GM23338 (cell line): ENCODE results near the gene APOBR. TPM values are rescaled to one million over a fixed set of nuclear protein-coding genes. Genes with fewer than 3 reads are reported as not detected.

ENCODE experiments used
- ATAC-seq: fragments of 200-7000 bp; cut with Tn5 transposase; 3 replicates; pipeline ENCODE4 v1.9.1; 2020
- DNase-seq: peaks from one replicate; pipeline ENCODE4 v3.0.0-alpha.2; 2015; ENCODE audit warnings: low spot score
- H2AFZ ChIP-seq: fragments of 200-600 bp; sonication (generic); 2 replicates; pipeline ENCODE4 v1.8.0; 2016; ENCODE audit warnings: antibody characterized with exemption, mild to moderate bottlenecking, moderate library complexity
- H3F3A ChIP-seq: fragments of 200-600 bp; sonication (generic); replicated peaks from 2 replicates; pipeline ENCODE4 v1.8.0; 2017; ENCODE audit warnings: antibody characterized with exemption, mixed run types, low read depth
- H3K27ac ChIP-seq: fragments of 200-600 bp; sonication (generic); 2 replicates; pipeline ENCODE4 v1.6.1; 2016; ENCODE audit warnings: low read depth
- H3K27me3 ChIP-seq: fragments of 200-600 bp; sonication (generic); 2 replicates; pipeline ENCODE4 v1.8.0; 2016; ENCODE audit warnings: mild to moderate bottlenecking, mixed run types, moderate library complexity; ENCODE audit not compliant: insufficient read depth
- H3K36me3 ChIP-seq: fragments of 200-600 bp; sonication (generic); 2 replicates; pipeline ENCODE4 v1.8.0; 2016; ENCODE audit warnings: mild to moderate bottlenecking; ENCODE audit not compliant: insufficient read depth
- H3K4me1 ChIP-seq: fragments of 200-600 bp; sonication (generic); 2 replicates; pipeline ENCODE4 v1.8.0; 2016; ENCODE audit warnings: mild to moderate bottlenecking, moderate library complexity; ENCODE audit not compliant: insufficient read depth
- H3K4me2 ChIP-seq: fragments of 200-600 bp; sonication (generic); 2 replicates; pipeline ENCODE4 v1.7.1; 2017; ENCODE audit warnings: mixed run types
- H3K4me3 ChIP-seq: fragments of 200-600 bp; sonication (generic); 2 replicates; pipeline ENCODE4 v1.6.1; 2016; ENCODE audit warnings: mixed run types
- H3K79me2 ChIP-seq: fragments of 200-600 bp; sonication (generic); replicated peaks from 2 replicates; pipeline ENCODE4 v1.8.0; 2017; ENCODE audit warnings: mild to moderate bottlenecking; ENCODE audit not compliant: insufficient read depth
- H3K9me2 ChIP-seq: fragments of 200-600 bp; sonication (generic); 2 replicates; pipeline ENCODE4 v1.8.0; 2017; ENCODE audit not compliant: insufficient read depth
- H4K20me1 ChIP-seq: fragments of 200-600 bp; sonication (generic); replicated peaks from 2 replicates; pipeline ENCODE4 v1.8.0; 2017; ENCODE audit warnings: mild to moderate bottlenecking; ENCODE audit not compliant: insufficient read depth
- H3K27ac Mint-ChIP-seq: 2 replicates; pipeline ENCODE4 v1.8.0; 2020; ENCODE audit warnings: inconsistent platforms, mild to moderate bottlenecking, moderate library complexity, mixed read lengths
- H3K27me3 Mint-ChIP-seq: 3 replicates; pipeline ENCODE4 v1.8.0; 2022; ENCODE audit warnings: low read depth, mild to moderate bottlenecking, moderate library complexity, mixed read lengths, inconsistent platforms; ENCODE audit not compliant: insufficient read depth, poor library complexity
- H3K36me3 Mint-ChIP-seq: 3 replicates; pipeline ENCODE4 v1.8.0; 2021; ENCODE audit warnings: low read depth, mild to moderate bottlenecking, inconsistent platforms, moderate library complexity, mixed read lengths
- H3K4me1 Mint-ChIP-seq: 3 replicates; pipeline ENCODE4 v1.8.0; 2020; ENCODE audit warnings: mild to moderate bottlenecking, inconsistent platforms, mixed read lengths
- H3K4me3 Mint-ChIP-seq: 3 replicates; pipeline ENCODE4 v1.8.0; 2021; ENCODE audit warnings: moderate library complexity, mild to moderate bottlenecking, inconsistent platforms, mixed read lengths
- H3K9me3 Mint-ChIP-seq: 3 replicates; pipeline ENCODE4 v1.8.0; 2020; ENCODE audit warnings: moderate library complexity, mild to moderate bottlenecking, inconsistent platforms, mixed read lengths
- EZH2phosphoT487 ChIP-seq: fragments of 200-600 bp; sonication (generic); IDR thresholded peaks from one replicate; pipeline ENCODE4 v1.8.1; 2018; ENCODE audit warnings: antibody characterized with exemption; ENCODE audit not compliant: unreplicated experiment
- ZNF331 ChIP-seq: fragments of 250-450 bp; sonication (Bioruptor Pico); IDR thresholded peaks from 2 replicates; pipeline ENCODE4 v1.5.0; 2020; ENCODE audit warnings: low read depth, mild to moderate bottlenecking, moderate library complexity
- polyA plus RNA-seq: library from polyadenylated mRNA; unstranded; fragments of >200 nt; fragmentation: Nextera tagmentation; extraction: Ambion mirVana; gene quantifications from 2 replicates; pipeline ENCODE4 v1.2.1, GENCODE V29; 2016
- total RNA-seq: library from RNA; depleted of rRNA; stranded (reverse); fragments of >200 nt; shearing (Covaris generic); gene quantifications from 2 replicates; pipeline ENCODE4 v1.2.3, GENCODE V29; 2014
- TF ChIP-seq, protein P1 (sequence below): fragments of 250-450 bp; sonication (Bioruptor Pico); IDR thresholded peaks from 2 replicates; pipeline ENCODE4 v1.5.0; 2020; ENCODE audit warnings: mild to moderate bottlenecking, moderate library complexity

APOBR gene
- total and polyA plus RNA-seq, 2 experiments from 2014 or later: 0.07 TPM; not detected in 1

DNA sequence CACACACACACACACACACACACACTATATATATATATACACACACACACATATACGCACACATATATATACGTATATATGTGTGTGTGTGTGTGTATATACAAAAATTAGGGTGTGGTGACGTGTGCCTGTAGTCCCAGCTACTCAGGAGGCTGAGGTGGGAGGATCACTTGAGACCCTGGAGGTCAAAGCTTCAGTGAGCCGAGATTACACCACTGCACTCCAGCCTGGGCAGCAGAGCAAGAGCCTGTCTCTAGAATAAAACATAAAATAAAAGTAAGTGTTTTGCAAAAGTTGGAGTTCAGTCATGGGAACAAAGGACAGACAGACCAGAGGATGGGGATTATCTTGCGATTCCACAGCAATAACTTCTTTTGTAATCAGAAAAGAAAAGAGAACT, 33.5 kb downstream of the APOBR start:
- no peak for DNase-seq
- no peaks in the 10 kb centered on the region for H4K20me1 ChIP-seq
- no peaks in the 10 kb centered on the region for H3K27me3 ChIP-seq
- no peak overlapping the region for H3K4me2 ChIP-seq
- ATAC-seq: no peak
- H3K4me3 ChIP-seq: no peak overlapping the region
- no peak overlapping the region for H3K27ac Mint-ChIP-seq
- peaks cover 4% of the 10 kb centered on the region for H3K4me1 Mint-ChIP-seq
- H2AFZ ChIP-seq: no peak overlapping the region
- H3K79me2 ChIP-seq: no peaks in the 10 kb centered on the region
- peaks cover 14% of the 10 kb centered on the region; the same call in 1 of the 3 replicates for H3K9me3 Mint-ChIP-seq
- H3K27ac ChIP-seq: no peak overlapping the region
- no peak overlapping the region for H3K4me3 Mint-ChIP-seq
- TF ChIP-seq, protein P1, sequence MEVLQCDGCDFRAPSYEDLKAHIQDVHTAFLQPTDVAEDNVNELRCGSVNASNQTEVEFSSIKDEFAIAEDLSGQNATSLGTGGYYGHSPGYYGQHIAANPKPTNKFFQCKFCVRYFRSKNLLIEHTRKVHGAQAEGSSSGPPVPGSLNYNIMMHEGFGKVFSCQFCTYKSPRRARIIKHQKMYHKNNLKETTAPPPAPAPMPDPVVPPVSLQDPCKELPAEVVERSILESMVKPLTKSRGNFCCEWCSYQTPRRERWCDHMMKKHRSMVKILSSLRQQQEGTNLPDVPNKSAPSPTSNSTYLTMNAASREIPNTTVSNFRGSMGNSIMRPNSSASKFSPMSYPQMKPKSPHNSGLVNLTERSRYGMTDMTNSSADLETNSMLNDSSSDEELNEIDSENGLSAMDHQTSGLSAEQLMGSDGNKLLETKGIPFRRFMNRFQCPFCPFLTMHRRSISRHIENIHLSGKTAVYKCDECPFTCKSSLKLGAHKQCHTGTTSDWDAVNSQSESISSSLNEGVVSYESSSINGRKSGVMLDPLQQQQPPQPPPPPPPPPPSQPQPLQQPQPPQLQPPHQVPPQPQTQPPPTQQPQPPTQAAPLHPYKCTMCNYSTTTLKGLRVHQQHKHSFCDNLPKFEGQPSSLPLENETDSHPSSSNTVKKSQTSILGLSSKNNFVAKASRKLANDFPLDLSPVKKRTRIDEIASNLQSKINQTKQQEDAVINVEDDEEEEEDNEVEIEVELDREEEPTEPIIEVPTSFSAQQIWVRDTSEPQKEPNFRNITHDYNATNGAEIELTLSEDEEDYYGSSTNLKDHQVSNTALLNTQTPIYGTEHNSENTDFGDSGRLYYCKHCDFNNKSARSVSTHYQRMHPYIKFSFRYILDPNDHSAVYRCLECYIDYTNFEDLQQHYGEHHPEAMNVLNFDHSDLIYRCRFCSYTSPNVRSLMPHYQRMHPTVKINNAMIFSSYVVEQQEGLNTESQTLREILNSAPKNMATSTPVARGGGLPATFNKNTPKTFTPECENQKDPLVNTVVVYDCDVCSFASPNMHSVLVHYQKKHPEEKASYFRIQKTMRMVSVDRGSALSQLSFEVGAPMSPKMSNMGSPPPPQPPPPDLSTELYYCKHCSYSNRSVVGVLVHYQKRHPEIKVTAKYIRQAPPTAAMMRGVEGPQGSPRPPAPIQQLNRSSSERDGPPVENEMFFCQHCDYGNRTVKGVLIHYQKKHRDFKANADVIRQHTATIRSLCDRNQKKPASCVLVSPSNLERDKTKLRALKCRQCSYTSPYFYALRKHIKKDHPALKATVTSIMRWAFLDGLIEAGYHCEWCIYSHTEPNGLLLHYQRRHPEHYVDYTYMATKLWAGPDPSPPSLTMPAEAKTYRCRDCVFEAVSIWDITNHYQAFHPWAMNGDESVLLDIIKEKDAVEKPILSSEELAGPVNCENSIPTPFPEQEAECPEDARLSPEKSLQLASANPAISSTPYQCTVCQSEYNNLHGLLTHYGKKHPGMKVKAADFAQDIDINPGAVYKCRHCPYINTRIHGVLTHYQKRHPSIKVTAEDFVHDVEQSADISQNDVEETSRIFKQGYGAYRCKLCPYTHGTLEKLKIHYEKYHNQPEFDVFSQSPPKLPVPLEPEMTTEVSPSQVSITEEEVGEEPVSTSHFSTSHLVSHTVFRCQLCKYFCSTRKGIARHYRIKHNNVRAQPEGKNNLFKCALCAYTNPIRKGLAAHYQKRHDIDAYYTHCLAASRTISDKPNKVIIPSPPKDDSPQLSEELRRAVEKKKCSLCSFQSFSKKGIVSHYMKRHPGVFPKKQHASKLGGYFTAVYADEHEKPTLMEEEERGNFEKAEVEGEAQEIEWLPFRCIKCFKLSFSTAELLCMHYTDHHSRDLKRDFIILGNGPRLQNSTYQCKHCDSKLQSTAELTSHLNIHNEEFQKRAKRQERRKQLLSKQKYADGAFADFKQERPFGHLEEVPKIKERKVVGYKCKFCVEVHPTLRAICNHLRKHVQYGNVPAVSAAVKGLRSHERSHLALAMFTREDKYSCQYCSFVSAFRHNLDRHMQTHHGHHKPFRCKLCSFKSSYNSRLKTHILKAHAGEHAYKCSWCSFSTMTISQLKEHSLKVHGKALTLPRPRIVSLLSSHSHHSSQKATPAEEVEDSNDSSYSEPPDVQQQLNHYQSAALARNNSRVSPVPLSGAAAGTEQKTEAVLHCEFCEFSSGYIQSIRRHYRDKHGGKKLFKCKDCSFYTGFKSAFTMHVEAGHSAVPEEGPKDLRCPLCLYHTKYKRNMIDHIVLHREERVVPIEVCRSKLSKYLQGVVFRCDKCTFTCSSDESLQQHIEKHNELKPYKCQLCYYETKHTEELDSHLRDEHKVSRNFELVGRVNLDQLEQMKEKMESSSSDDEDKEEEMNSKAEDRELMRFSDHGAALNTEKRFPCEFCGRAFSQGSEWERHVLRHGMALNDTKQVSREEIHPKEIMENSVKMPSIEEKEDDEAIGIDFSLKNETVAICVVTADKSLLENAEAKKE (CRISPR knock-in tag): no peak
- no peaks in the 10 kb centered on the region; the same call in 1 of the 2 replicates for H3K4me1 ChIP-seq
- H3F3A ChIP-seq: no peaks in the 10 kb centered on the region
- no peaks in the 10 kb centered on the region for H3K9me2 ChIP-seq
- H3K36me3 ChIP-seq: no peaks in the 10 kb centered on the region
- H3K36me3 Mint-ChIP-seq: no peaks in the 10 kb centered on the region
- H3K27me3 Mint-ChIP-seq: peaks cover 2% of the 10 kb centered on the region

DNA sequence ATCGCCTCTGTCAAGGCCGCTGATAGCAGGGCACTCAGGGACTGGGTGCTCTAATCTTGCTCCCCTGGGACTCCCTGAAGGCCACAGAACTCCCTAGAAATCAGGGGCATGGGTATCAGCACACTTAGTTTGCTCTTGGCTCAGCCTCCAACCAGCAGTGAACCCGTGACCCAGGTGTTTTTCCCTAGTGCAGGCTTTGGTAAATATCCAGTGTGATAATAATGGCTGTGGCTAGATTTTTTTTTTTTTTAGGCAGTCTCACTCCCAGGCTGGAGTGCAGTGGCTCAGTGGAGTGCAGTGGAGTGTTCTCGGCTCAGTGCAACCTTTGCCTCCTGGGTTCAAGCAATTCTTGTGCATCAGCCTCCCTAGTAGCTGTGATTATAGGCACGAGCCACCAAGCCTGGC, 34.0 kb downstream of the APOBR start:
- peaks cover 4% of the 10 kb centered on the region for H3K4me1 Mint-ChIP-seq
- Histone ChIP-seq H3K27me3 (no peaks in the 10 kb centered on the region), H3K79me2 (no peaks in the 10 kb centered on the region), H3K9me2 (no peaks in the 10 kb centered on the region), H2AFZ (no peak overlapping the region), H3K36me3 (no peaks in the 10 kb centered on the region), H4K20me1 (no peaks in the 10 kb centered on the region), H3K4me2 (no peak overlapping the region), H3K4me1 (no peaks in the 10 kb centered on the region; the same call in 1 of the 2 replicates), H3K27ac (no peak overlapping the region), H3F3A (no peaks in the 10 kb centered on the region), H3K4me3 (no peak overlapping the region)
- peaks cover 3% of the 10 kb centered on the region for H3K27me3 Mint-ChIP-seq
- ATAC-seq (no peak), DNase-seq (no peak)
- peaks cover 14% of the 10 kb centered on the region; the same call in 1 of the 3 replicates for H3K9me3 Mint-ChIP-seq
- no peaks in the 10 kb centered on the region for H3K36me3 Mint-ChIP-seq
- no peak overlapping the region for H3K4me3 Mint-ChIP-seq
- H3K27ac Mint-ChIP-seq: no peak overlapping the region
- TF ChIP-seq EZH2phosphoT487: no peak
- TF ChIP-seq, protein P1 (CRISPR knock-in tag): no peak
- TF ChIP-seq ZNF331 (CRISPR knock-in tag): no peak
